K562 (cell line): ENCODE data around the gene ATP2A2. TPM values are rescaled to one million over a fixed set of nuclear protein-coding genes. Genes with fewer than 3 reads are reported as not detected.

Source experiments
- ATAC-seq: fragments of 200-7000 bp; cut with Tn5 transposase; 3 replicates; pipeline ENCODE4 v1.9.1; 2020; ENCODE audit warnings: moderate library complexity
- BruUV-seq: library from RNA; stranded (reverse); fragments of 400-500 nt; replicated peaks from 2 replicates; lab custom pipeline; 2021; lab: Mats Ljungman, UMichigan
- CTCF ChIA-PET: fragments of 300-600 bp; formaldehyde crosslinking; extraction: SDS; loops from one replicate; lab custom pipeline; 2021; ENCODE audit warnings: low intra/inter-chr PET ratio; lab: Yijun Ruan, JAX
- POLR2A ChIA-PET: fragments of 300-600, 350-650 bp; sonication (Branson Sonifier 250); formaldehyde crosslinking; extraction: SDS; loops from one replicate; lab custom pipeline; 2021; ENCODE audit warnings: antibody characterized with exemption, inconsistent platforms; lab: Yijun Ruan, JAX
- DNase-seq, 4 experiments: peaks; one replicate each; pipeline versions ENCODE4 v3.0.0 to v3.0.0-alpha.2; 2011 to 2018; ENCODE audit warnings: low spot score in 3 of 4, mixed read lengths in 3 of 4; ENCODE audit errors: extremely low read depth in 1 of 4
- FAIRE-seq: peaks from 2 replicates; lab custom pipeline; 2011; peaks lifted over from hg19 to GRCh38; lab: Jason Lieb, UNC
- H2AFZ ChIP-seq: 2 replicates; pipeline ENCODE4 v1.6.0; 2011; ENCODE audit warnings: low read depth, low read length, control low read depth, inconsistent platforms
- H3K27ac ChIP-seq: fragments of 200-600 bp; 3 replicates; pipeline ENCODE4 v1.8.0; 2011; ENCODE audit warnings: low read depth, mild to moderate bottlenecking, control low read depth, inconsistent platforms, low read length, moderate library complexity, mixed read lengths; ENCODE audit errors: extremely low read depth
- H3K27me3 ChIP-seq, 2 experiments: fragments of 300-600 bp in 1 of 2; 2 replicates in 1 of 2; 3 replicates in 1 of 2; pipeline versions ENCODE4 v1.6.0 to v1.8.0; 2011; ENCODE audit warnings: inconsistent platforms in 2 of 2, low read length in 2 of 2, mild to moderate bottlenecking in 1 of 2, mixed read lengths in 1 of 2, moderate library complexity in 1 of 2; ENCODE audit not compliant: control insufficient read depth in 2 of 2, insufficient read depth in 2 of 2
- H3K36me3 ChIP-seq: fragments of 300-600 bp; 3 replicates; pipeline ENCODE4 v1.8.0; 2011; ENCODE audit warnings: mild to moderate bottlenecking, low read length, inconsistent platforms; ENCODE audit not compliant: control insufficient read depth, insufficient read depth
- H3K4me1 ChIP-seq, 2 experiments: fragments of 200-600 bp in 1 of 2; replicated peaks in 1 of 2; 2 replicates in 1 of 2; 3 replicates in 1 of 2; pipeline versions ENCODE4 v1.5.1 to v1.8.0; 2011; ENCODE audit warnings: inconsistent platforms in 2 of 2, low read length in 2 of 2, mild to moderate bottlenecking in 1 of 2, mixed read lengths in 1 of 2, moderate library complexity in 1 of 2; ENCODE audit not compliant: control insufficient read depth in 2 of 2, insufficient read depth in 2 of 2
- H3K4me2 ChIP-seq: 2 replicates; pipeline ENCODE4 v1.6.1; 2011; ENCODE audit warnings: low read length, control low read depth, inconsistent platforms, mixed read lengths; ENCODE audit not compliant: insufficient read depth
- H3K4me3 ChIP-seq: fragments of 200-600 bp; sonication (generic), shearing (Covaris generic); 2 replicates; pipeline ENCODE4 v1.5.1; 2016; ENCODE audit warnings: control low read depth, inconsistent platforms
- H3K79me2 ChIP-seq: fragments of 200-600 bp; 3 replicates; pipeline ENCODE4 v1.8.0; 2011; ENCODE audit warnings: low read length, inconsistent platforms; ENCODE audit not compliant: control insufficient read depth, insufficient read depth
- H3K9ac ChIP-seq, 2 experiments: 2 replicates each; pipeline versions ENCODE4 v1.6.0 to v1.6.1; 2011; ENCODE audit warnings: low read depth in 2 of 2, low read length in 2 of 2, control low read depth in 1 of 2, inconsistent platforms in 1 of 2, mild to moderate bottlenecking in 1 of 2, mixed read lengths in 1 of 2; ENCODE audit not compliant: insufficient read depth in 1 of 2
- H3K9me1 ChIP-seq: one replicate; pipeline ENCODE4 v1.6.0; 2011; ENCODE audit warnings: inconsistent platforms, mild to moderate bottlenecking, low read length, moderate library complexity; ENCODE audit not compliant: control insufficient read depth, insufficient read depth
- H3K9me3 ChIP-seq: replicated peaks from 2 replicates; pipeline ENCODE4 v1.5.1; 2011; ENCODE audit warnings: low read depth, low read length, inconsistent platforms; ENCODE audit not compliant: control insufficient read depth, insufficient read depth
- H4K20me1 ChIP-seq: replicated peaks from 2 replicates; pipeline ENCODE4 v1.6.1; 2011; ENCODE audit warnings: low read length, inconsistent platforms, mixed read lengths; ENCODE audit not compliant: control insufficient read depth, insufficient read depth
- ARNT ChIP-seq, 2 experiments: fragments of 450-650 bp; IDR thresholded peaks; 2 replicates each; pipeline ENCODE4 v1.6.1; 2016; ENCODE audit warnings: mild to moderate bottlenecking in 1 of 2
- DPF2 ChIP-seq: fragments of 450-650 bp; IDR thresholded peaks from 2 replicates; pipeline ENCODE4 v1.6.1; 2016
- EGR1 ChIP-seq: fragments of 450-650 bp; conservative IDR thresholded peaks from 2 replicates; pipeline ENCODE4 v1.6.1; 2017; ENCODE audit warnings: mild to moderate bottlenecking
- HES1 ChIP-seq: fragments of 450-650 bp; IDR thresholded peaks from 2 replicates; pipeline ENCODE4 v1.6.1; 2016; ENCODE audit warnings: low read depth, mild to moderate bottlenecking, moderate library complexity
- NCOA1 ChIP-seq: fragments of 450-650 bp; IDR thresholded peaks from 2 replicates; pipeline ENCODE4 v1.6.1; 2016; ENCODE audit warnings: low read depth
- NR4A1 ChIP-seq, 2 experiments: fragments of 250-450 bp in 1 of 2; fragments of 450-650 bp in 1 of 2; sonication (Bioruptor Pico) in 1 of 2; IDR thresholded peaks; 2 replicates each; pipeline versions ENCODE4 v1.4.0 to v1.6.1; 2016 to 2020; ENCODE audit warnings: mild to moderate bottlenecking in 2 of 2, missing compliant biosample characterization in 1 of 2, missing genetic modification characterization in 1 of 2, moderate library complexity in 1 of 2
- POLR2AphosphoS5 ChIP-seq: IDR thresholded peaks from 2 replicates; pipeline ENCODE4 v1.6.1; 2011; ENCODE audit warnings: mild to moderate bottlenecking, low read depth, low read length, moderate library complexity; ENCODE audit not compliant: control insufficient read depth, insufficient read depth
- POLR2B ChIP-seq: fragments of 450-650 bp; IDR thresholded peaks from 2 replicates; pipeline ENCODE4 v1.6.1; 2018; ENCODE audit warnings: low read depth; ENCODE audit not compliant: partially characterized antibody
- SMARCA4 ChIP-seq: fragments of 450-650 bp; IDR thresholded peaks from 2 replicates; pipeline ENCODE4 v1.6.1; 2016
- TAF7 ChIP-seq: fragments of 450-650 bp; IDR thresholded peaks from 2 replicates; pipeline ENCODE4 v1.6.1; 2016; ENCODE audit warnings: missing genetic modification characterization, missing compliant biosample characterization
- TCF7L2 ChIP-seq: fragments of 150-350 bp; IDR thresholded peaks from 2 replicates; pipeline ENCODE4 v1.6.1; 2016; ENCODE audit warnings: low read depth, mild to moderate bottlenecking, low read length, moderate library complexity
- TRIM28 ChIP-seq: fragments of 450-650 bp; IDR thresholded peaks from 2 replicates; pipeline ENCODE4 v1.6.1; 2017
- ZBTB40 ChIP-seq, 2 experiments: fragments of 450-650 bp in 1 of 2; sonication (generic) in 1 of 2; formaldehyde crosslinking in 1 of 2; IDR thresholded peaks; 2 replicates each; pipeline versions ENCODE4 v1.7.1 to v1.9.0; 2016 to 2022; ENCODE audit warnings: inconsistent platforms in 1 of 2, mild to moderate bottlenecking in 1 of 2, missing genetic modification reagents in 1 of 2
- WGBS: fragments of 100-300 bp; shearing (Covaris generic); methylation state at CpG from one replicate; pipeline ENCODE4 v1.1.6; 2016; ENCODE audit warnings: low coverage, mixed read lengths; ENCODE audit not compliant: insufficient coverage; ENCODE audit errors: missing lambda C conversion rate; 5-methylcytosine and 5-hydroxymethylcytosine counted together
- in situ Hi-C: fragments of 300-500 bp; cut with MboI; formaldehyde crosslinking; loops from 4 replicates; pipeline ENCODE4 v1.15.0; 2018; ENCODE audit warnings: inconsistent platforms, mixed read lengths
- intact Hi-C: fragments of 100-400 bp; cut with micrococcal nuclease; formaldehyde crosslinking; loops from 2 replicates; pipeline ENCODE4 v1.14.2; 2022
- polyA plus RNA-seq, 8 experiments: library from polyadenylated mRNA; depleted of rRNA in 4 of 8; stranded (reverse) in 5 of 8; unstranded in 3 of 8; fragments of >200 nt; fragmentation: Nextera tagmentation in 2 of 8; fragmentation: Illumina TruSeq in 1 of 8; extraction: Ambion mirVana in 2 of 8; extraction: Trizol in 1 of 8; gene quantifications; 2 replicates each; pipeline versions ENCODE4 v1.2.1 to v1.2.3, GENCODE V29; 2011 to 2014; ENCODE audit warnings: inconsistent platforms in 1 of 8, missing spikeins in 1 of 8
- total RNA-seq, 7 experiments: library from RNA; depleted of rRNA in 6 of 7; stranded (reverse); fragments of >200 nt in 6 of 7; fragmentation: Illumina TruSeq in 2 of 7; extraction: Trizol in 2 of 7; gene quantifications; 2 replicates each; pipeline versions ENCODE4 v1.2.1 to v1.2.3, GENCODE V29; 2011 to 2021; ENCODE audit warnings: low replicate concordance in 1 of 7

The ATP2A2 gene
- total and polyA plus RNA-seq, 9 of the 15 experiments (the other 6 are each of a cell fraction or from before 2014, with no cell fraction given) = 5.2 to 205 (median 51.6) TPM

DNA sequence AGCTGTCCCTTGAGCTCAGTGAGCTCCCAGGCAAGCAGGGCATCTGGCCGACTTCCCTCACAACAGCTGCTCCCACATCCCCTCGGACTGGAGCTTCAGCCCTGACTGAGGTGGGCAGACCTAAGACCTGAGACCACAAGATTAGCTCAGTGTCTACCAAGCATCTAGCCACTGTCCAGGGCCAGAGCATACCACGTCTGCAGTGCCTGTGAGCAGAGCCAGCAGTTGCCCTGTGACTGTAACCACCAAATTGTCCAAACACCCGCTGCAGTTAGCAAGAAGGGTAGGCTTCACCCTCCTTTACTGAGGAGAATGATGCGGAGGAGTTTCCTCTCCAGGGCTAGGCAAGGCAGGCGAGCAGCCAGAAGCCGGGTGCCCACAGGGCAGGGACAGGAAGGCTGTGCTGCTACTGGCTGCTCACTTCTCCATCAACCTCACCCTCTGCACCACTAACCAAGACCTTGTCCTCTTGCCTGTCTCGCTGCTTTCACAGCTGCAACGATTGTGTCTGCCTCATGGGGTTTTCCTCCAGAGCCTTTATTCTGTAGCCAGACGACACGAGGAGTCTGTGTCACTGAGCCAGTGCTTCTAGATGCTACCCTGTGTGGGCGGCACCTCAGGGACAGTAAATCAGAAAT lies 68.6 kb downstream of the ATP2A2 start:
- ChIA-PET POLR2A (interaction anchor here (0.6 to 3.2 kb wide), 13 partner anchors 9 to 377 kb away, joined by 3 to 18 read pairs (median 4); no protein-coding TSS in a partner anchor), CTCF (no interaction called here)
- peaks cover 11% of the 10 kb centered on the region; the same call in 1 of the 2 replicates for H4K20me1 ChIP-seq
- BruUV-seq = no TSS peak
- WGBS = 86% methylated on average over 12 of the region's 12 CpGs
- H2AFZ ChIP-seq = no peak overlapping the region
- DNase-seq (no peak), FAIRE-seq (no peak), ATAC-seq (peak; percentile 3; the same call in 2 of the 3 replicates)
- peaks cover 8 to 19% of the 10 kb centered on the region in 2 experiments; a peak in 4 of 5 replicates for H3K4me1 ChIP-seq
- no peak overlapping the region for H3K4me2 ChIP-seq
- H3K9me3 ChIP-seq = no peaks in the 10 kb centered on the region
- intact Hi-C loops (loop anchor here (10.0 kb wide), 1 partner anchor 245 kb away; no protein-coding TSS in a partner anchor), in situ Hi-C loops (no loop called here)
- no peaks in the 10 kb centered on the region for H3K79me2 ChIP-seq
- no peaks in the 10 kb centered on the region for H3K27me3 ChIP-seq
- H3K36me3 ChIP-seq = peaks cover 64% of the 10 kb centered on the region
- peak overlapping the region in 1 of 2 experiments; percentile 32; a peak in 1 of 4 replicates for H3K9ac ChIP-seq
- no peak overlapping the region for H3K4me3 ChIP-seq
- H3K27ac ChIP-seq = 0 out of 3 replicates have a peak overlapping the region, but pooled peaks have one; percentile 12
- H3K9me1 ChIP-seq = no peaks in the 10 kb centered on the region
- TF ChIP-seq TCF7L2 = no peak
- TF ChIP-seq POLR2AphosphoS5 = peak; percentile 47; the same call in 1 of the 2 replicates
- TF ChIP-seq NCOA1 = no peak
- peak; percentile 33; the same call in 1 of the 2 replicates for TF ChIP-seq EGR1
- no peak for TF ChIP-seq DPF2
- no peak for TF ChIP-seq ZBTB40 (IDR thresholded peaks at IDR 0.05)
- TF ChIP-seq ZBTB40 (CRISPR knock-in tag; IDR thresholded peaks at IDR 0.05) = no peak
- no peak for TF ChIP-seq TAF7 (tag)
- TF ChIP-seq TRIM28 = no peak
- no peak for TF ChIP-seq SMARCA4
- TF ChIP-seq POLR2B = peak; percentile 59
- no peak for TF ChIP-seq HES1
- no peak for TF ChIP-seq ARNT (IDR thresholded peaks at IDR 0.05)
- TF ChIP-seq NR4A1 (CRISPR knock-in tag; IDR thresholded peaks at IDR 0.05) = no peak
- no peak for TF ChIP-seq NR4A1 (tag; IDR thresholded peaks at IDR 0.05)
